Stimulated activated CD8-positive, alpha-beta memory T cell treated with anti-CD3 and anti-CD28 coated beads, Interleukin-15, amount 100 ng/mL, for 4 hours (primary cell): ENCODE data around the gene DOCK1.
"Not testable (repeated sequence)": the region's sequence is repeated elsewhere in the genome, so short reads cannot be mapped to it uniquely, and the experiment has no call there.

ENCODE experiments used
- DNase-seq, 2 donors: peaks; one replicate each; pipeline ENCODE4 v3.0.0-alpha.2; 2020; ENCODE audit warnings: low read depth in 2 of 2

DOCK1 gene

GRCh38 chr10:126903656-126904360, 1.4 kb upstream of the DOCK1 start:
- DNase-seq: no peak

GRCh38 chr10:126904516-126904817, 761 bp upstream of the DOCK1 start:
- DNase-seq: no peak

- no peak for DNase-seq
Measured at GRCh38 chr10:126905776-126906703, 812 bp downstream of the DOCK1 start.

GRCh38 chr10:126906704-126907422, 1.6 kb downstream of the DOCK1 start:
- no peak for DNase-seq

- DNase-seq: no peak
Measured at GRCh38 chr10:126907423-126907970, 2.3 kb downstream of the DOCK1 start.

- DNase-seq: no peak
Measured at GRCh38 chr10:126908225-126908624, 3.0 kb downstream of the DOCK1 start.

GRCh38 chr10:126908729-126909128, 3.5 kb downstream of the DOCK1 start:
- DNase-seq: no peak

- no peak for DNase-seq
Measured at GRCh38 chr10:126909147-126909546, 3.9 kb downstream of the DOCK1 start.

GRCh38 chr10:126910196-126910595, 5.0 kb downstream of the DOCK1 start:
- DNase-seq: no peak

- DNase-seq: no peak
Measured at GRCh38 chr10:126910798-126911197, 5.6 kb downstream of the DOCK1 start.

GRCh38 chr10:126911301-126911700, 6.1 kb downstream of the DOCK1 start:
- no peak for DNase-seq

GRCh38 chr10:126913316-126913715, 8.1 kb downstream of the DOCK1 start:
- DNase-seq: no peak

- DNase-seq: no peak
Measured at GRCh38 chr10:126914561-126914960, 9.3 kb downstream of the DOCK1 start.

- DNase-seq: not testable (repeated sequence)
Measured at GRCh38 chr10:126916952-126917351, 11.7 kb downstream of the DOCK1 start.

- no peak for DNase-seq
Measured at GRCh38 chr10:126917375-126917774, 12.1 kb downstream of the DOCK1 start.

- no peak for DNase-seq
Measured at GRCh38 chr10:126917975-126918908, 13.0 kb downstream of the DOCK1 start.

GRCh38 chr10:126919426-126919825, 14.2 kb downstream of the DOCK1 start:
- DNase-seq: no peak

GRCh38 chr10:126921162-126921561, 15.9 kb downstream of the DOCK1 start:
- no peak for DNase-seq

- DNase-seq: no peak
Measured at GRCh38 chr10:126921974-126922525, 16.8 kb downstream of the DOCK1 start.

GRCh38 chr10:126924180-126924914, 19.1 kb downstream of the DOCK1 start:
- no peak for DNase-seq
